Prostate gland (tissue), 2 donors: ENCODE measurements around the gene ZC3H8.

Source experiments
- POLR2A ChIP-seq: fragments of 450-650 bp; IDR thresholded peaks from one replicate; pipeline ENCODE4 v1.6.1; 2016; ENCODE audit warnings: antibody characterized with exemption, mild to moderate bottlenecking
- POLR2AphosphoS5 ChIP-seq: sonication (generic); formaldehyde crosslinking; IDR thresholded peaks from one replicate; pipeline ENCODE4 v1.6.1; 2017; ENCODE audit warnings: antibody characterized with exemption
- TF ChIP-seq, protein P1 (sequence below), 4 experiments: fragments of 200-600 bp in 2 of 4; fragments of 450-650 bp in 2 of 4; sonication (generic) in 2 of 4; IDR thresholded peaks; 1 replicate in 3 of 4; 2 replicates in 1 of 4; pipeline ENCODE4 v1.5.1; 2016 to 2019; ENCODE audit warnings: antibody characterized with exemption in 4 of 4, mild to moderate bottlenecking in 2 of 4, moderate library complexity in 2 of 4

DNA sequence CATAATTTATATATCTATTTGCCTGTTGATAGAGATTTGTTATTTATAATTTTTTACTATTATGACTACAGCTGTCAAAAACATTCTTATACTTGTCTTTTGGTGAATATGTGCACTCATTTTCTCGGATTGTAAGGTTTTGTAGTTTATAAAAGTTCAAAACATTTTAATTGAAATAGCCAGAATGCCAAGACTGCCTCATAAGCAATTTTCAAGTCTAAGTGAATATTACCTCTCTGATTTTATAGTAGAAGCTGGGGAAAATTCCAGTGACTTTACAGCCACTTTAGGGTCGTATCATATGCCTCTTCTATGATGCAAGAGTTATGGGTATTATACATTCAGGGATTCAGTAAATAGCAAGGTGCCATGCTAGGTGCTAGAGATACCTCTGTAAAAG, 41.6 kb upstream of the ZC3H8 start:
- TF ChIP-seq, protein P1, sequence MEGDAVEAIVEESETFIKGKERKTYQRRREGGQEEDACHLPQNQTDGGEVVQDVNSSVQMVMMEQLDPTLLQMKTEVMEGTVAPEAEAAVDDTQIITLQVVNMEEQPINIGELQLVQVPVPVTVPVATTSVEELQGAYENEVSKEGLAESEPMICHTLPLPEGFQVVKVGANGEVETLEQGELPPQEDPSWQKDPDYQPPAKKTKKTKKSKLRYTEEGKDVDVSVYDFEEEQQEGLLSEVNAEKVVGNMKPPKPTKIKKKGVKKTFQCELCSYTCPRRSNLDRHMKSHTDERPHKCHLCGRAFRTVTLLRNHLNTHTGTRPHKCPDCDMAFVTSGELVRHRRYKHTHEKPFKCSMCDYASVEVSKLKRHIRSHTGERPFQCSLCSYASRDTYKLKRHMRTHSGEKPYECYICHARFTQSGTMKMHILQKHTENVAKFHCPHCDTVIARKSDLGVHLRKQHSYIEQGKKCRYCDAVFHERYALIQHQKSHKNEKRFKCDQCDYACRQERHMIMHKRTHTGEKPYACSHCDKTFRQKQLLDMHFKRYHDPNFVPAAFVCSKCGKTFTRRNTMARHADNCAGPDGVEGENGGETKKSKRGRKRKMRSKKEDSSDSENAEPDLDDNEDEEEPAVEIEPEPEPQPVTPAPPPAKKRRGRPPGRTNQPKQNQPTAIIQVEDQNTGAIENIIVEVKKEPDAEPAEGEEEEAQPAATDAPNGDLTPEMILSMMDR (IDR thresholded peaks at IDR 0.05) = no peak
- TF ChIP-seq POLR2A (no peak), POLR2AphosphoS5 (no peak)
